Measurements from ENCODE around the gene GPR141. TPM values are rescaled to one million over a fixed set of nuclear protein-coding genes. Genes with fewer than 3 reads are reported as not detected.

The GPR141 gene
- polyA plus RNA-seq, 1 of the 3 experiments (the other 2 are of a cell fraction), result not detected

- Histone ChIP-seq H2AFZ (ENCODE audit: low read depth) (no peak overlapping the region), H4K20me1 (ENCODE audit: insufficient read depth) (no peaks in the 10 kb centered on the region), H3F3A (replicated peaks; ENCODE audit: insufficient read depth) (no peaks in the 10 kb centered on the region), H3K36me3 (replicated peaks in 1 of 2; ENCODE audit: control insufficient read depth in 1 of 2, insufficient read depth in 2 of 2, low read length in 1 of 2) (no peaks in the 10 kb centered on the region), H3K79me2 (ENCODE audit: insufficient read depth) (no peaks in the 10 kb centered on the region), H3K9ac (no peak overlapping the region), H3K4me3 (ENCODE audit: low read depth in 2 of 2, low read length in 1 of 2) (no peak overlapping the region), H3K4me1 (ENCODE audit: control insufficient read depth in 1 of 2, insufficient read depth in 2 of 2, low read depth in 1 of 2, low read length in 1 of 2) (no peaks in the 10 kb centered on the region), H3K9me2 (0 out of 2 replicates have a peak, but pooled peaks cover 3% of the 10 kb centered on the region), H3K27ac (ENCODE audit: low read depth in 2 of 2, low read length in 1 of 2) (no peak overlapping the region), H3K27me3 (ENCODE audit: insufficient read depth) (no peaks in the 10 kb centered on the region), H3K9me3 (no peaks in the 10 kb centered on the region; the same call in 1 of the 2 replicates), H3K4me2 (no peak overlapping the region)
- POLR2A ChIA-PET, result no interaction called here
- CTCF ChIA-PET, result no interaction called here
- no peak for DNase-seq
- WGBS (ENCODE audit: low lambda C conversion rate), result 65% methylated on average over 11 of the region's 11 CpGs
- no peak for TF ChIP-seq FOXM1 (IDR thresholded peaks at IDR 0.05; ENCODE audit: low read depth)
- no peak for TF ChIP-seq TAF1 (IDR thresholded peaks at IDR 0.05; ENCODE audit: borderline replicate concordance, low read depth, low read length)
Observed at GRCh38 chr7:37690206-37690605, 6.6 kb downstream of the GPR141 start.

GRCh38 chr7:37694208-37695094 is 10.9 kb downstream of the GPR141 start:
- H3K27ac ChIP-seq (ENCODE audit: low read depth in 2 of 2, low read length in 1 of 2), result no peak overlapping the region
- no peaks in the 10 kb centered on the region for H3K79me2 ChIP-seq (ENCODE audit: insufficient read depth)
- no peaks in the 10 kb centered on the region for H3K4me1 ChIP-seq (ENCODE audit: control insufficient read depth in 1 of 2, insufficient read depth in 2 of 2, low read depth in 1 of 2, low read length in 1 of 2)
- no peaks in the 10 kb centered on the region for H3K36me3 ChIP-seq (replicated peaks in 1 of 2; ENCODE audit: control insufficient read depth in 1 of 2, insufficient read depth in 2 of 2, low read length in 1 of 2)
- no peak overlapping the region for H3K4me3 ChIP-seq (ENCODE audit: low read depth in 2 of 2, low read length in 1 of 2)
- H3K9me2 ChIP-seq, result 0 out of 2 replicates have a peak, but pooled peaks cover 3% of the 10 kb centered on the region
- DNase-seq, result no peak
- no peaks in the 10 kb centered on the region for H4K20me1 ChIP-seq (ENCODE audit: insufficient read depth)
- H3K9ac ChIP-seq, result no peak overlapping the region
- TF ChIP-seq FOXJ3 (CRISPR knock-in tag; IDR thresholded peaks at IDR 0.05), result no peak
- no peak for TF ChIP-seq MEF2A (IDR thresholded peaks at IDR 0.05; ENCODE audit: borderline replicate concordance, low read depth)
- TF ChIP-seq ELF1 (IDR thresholded peaks at IDR 0.05), result no peak
- TF ChIP-seq FOSL2 (IDR thresholded peaks at IDR 0.05; ENCODE audit: borderline replicate concordance, low read depth), result no peak
- no peak for TF ChIP-seq NRF1 (IDR thresholded peaks at IDR 0.05; ENCODE audit: low read depth, low read length)
- TF ChIP-seq TAF1 (IDR thresholded peaks at IDR 0.05; ENCODE audit: borderline replicate concordance, low read depth, low read length), result no peak
- TF ChIP-seq YY1 (IDR thresholded peaks at IDR 0.05; ENCODE audit: low read depth), result no peak
- no peak for TF ChIP-seq GABPA (IDR thresholded peaks at IDR 0.05; ENCODE audit: low read depth)
- TF ChIP-seq SMC3 (IDR thresholded peaks at IDR 0.05; ENCODE audit: low read depth, low read length), result no peak
- no peak for TF ChIP-seq GATA2 (CRISPR knock-in tag; IDR thresholded peaks at IDR 0.05)
- TF ChIP-seq CHD2 (IDR thresholded peaks at IDR 0.05; ENCODE audit: low read length, partially characterized antibody), result no peak
- TF ChIP-seq ZBTB33 (IDR thresholded peaks at IDR 0.05; ENCODE audit: borderline replicate concordance, low read depth), result no peak
- TF ChIP-seq USF2 (IDR thresholded peaks at IDR 0.05; ENCODE audit: borderline replicate concordance, low read depth, low read length), result no peak
- no peak for TF ChIP-seq FOXM1 (IDR thresholded peaks at IDR 0.05; ENCODE audit: low read depth)
- no peak for TF ChIP-seq PBX3 (IDR thresholded peaks at IDR 0.05)
- TF ChIP-seq EZH2phosphoT487 (IDR thresholded peaks at IDR 0.05; ENCODE audit: borderline replicate concordance, low read depth), result no peak
- TF ChIP-seq IRF3 (IDR thresholded peaks at IDR 0.05; ENCODE audit: low read depth, low read length), result no peak
- no peaks in the 10 kb centered on the region for H3F3A ChIP-seq (replicated peaks; ENCODE audit: insufficient read depth)
- no peaks in the 10 kb centered on the region for H3K27me3 ChIP-seq (ENCODE audit: insufficient read depth)
- WGBS (ENCODE audit: low lambda C conversion rate), result 33% methylated on average over 4 of the region's 4 CpGs
- H3K4me2 ChIP-seq, result no peak overlapping the region
- no peaks in the 10 kb centered on the region; the same call in 1 of the 2 replicates for H3K9me3 ChIP-seq
- POLR2A ChIA-PET, result no interaction called here
- no peak overlapping the region for H2AFZ ChIP-seq (ENCODE audit: low read depth)
- CTCF ChIA-PET, result interaction anchor here (1.0 to 1.4 kb wide), 2 partner anchors 15 to 521 kb away, joined by 3 to 4 read pairs; no protein-coding TSS in a partner anchor
